ENCODE measurements around the gene PIRT.

The PIRT gene

GRCh38 chr17:10785295-10785694 lies 52.6 kb downstream of the PIRT start:
- Histone ChIP-seq H2BK5ac (ENCODE audit: low read depth, low read length, poor library complexity, severe bottlenecking) (no peak overlapping the region), H3K9ac (ENCODE audit: low read length) (no peak overlapping the region), H3K18ac (ENCODE audit: low read depth in 1 of 2, low read length in 2 of 2) (no peak overlapping the region), H3K4ac (ENCODE audit: low read depth in 1 of 2, low read length in 2 of 2) (no peak overlapping the region), H2BK12ac (ENCODE audit: low read length in 2 of 2) (no peak overlapping the region), H3K9me3 (ENCODE audit: control insufficient read depth, low read length) (peaks cover 3% of the 10 kb centered on the region), H2AFZ (ENCODE audit: low read depth, low read length) (no peak overlapping the region), H3K36me3 (ENCODE audit: control insufficient read depth in 1 of 2, insufficient read depth in 2 of 2, low read depth in 1 of 2, low read length in 2 of 2) (no peaks in the 10 kb centered on the region), H3K4me1 (ENCODE audit: control insufficient read depth, insufficient read depth, low read depth, low read length) (no peaks in the 10 kb centered on the region), H3K4me3 (ENCODE audit: insufficient read depth in 1 of 2, low read depth in 1 of 2, low read length in 2 of 2) (no peak overlapping the region), H3K4me2 (ENCODE audit: low read length, poor library complexity, severe bottlenecking) (no peak overlapping the region), H3K27ac (ENCODE audit: low read length, poor library complexity, severe bottlenecking) (no peak overlapping the region), H3K14ac (ENCODE audit: low read length in 2 of 2) (no peak overlapping the region), H3K23ac (ENCODE audit: low read length in 2 of 2) (no peak overlapping the region), H3K27me3 (ENCODE audit: control insufficient read depth in 1 of 2, insufficient read depth in 1 of 2, low read length in 2 of 2) (no peaks in the 10 kb centered on the region), H2BK120ac (ENCODE audit: low read depth, low read length) (no peak overlapping the region), H2AK5ac (ENCODE audit: low read length, severe bottlenecking) (no peak overlapping the region), H4K8ac (ENCODE audit: low read length) (no peak overlapping the region), H2BK15ac (ENCODE audit: low read depth, poor library complexity, severe bottlenecking) (no peak overlapping the region), H4K91ac (ENCODE audit: low read length) (no peak overlapping the region), H3K79me1 (replicated peaks; ENCODE audit: low read length, poor library complexity, severe bottlenecking) (no peaks in the 10 kb centered on the region)
- 71% methylated on average over 1 of the region's 2 CpGs for WGBS
- DNase-seq: no peak

DNA sequence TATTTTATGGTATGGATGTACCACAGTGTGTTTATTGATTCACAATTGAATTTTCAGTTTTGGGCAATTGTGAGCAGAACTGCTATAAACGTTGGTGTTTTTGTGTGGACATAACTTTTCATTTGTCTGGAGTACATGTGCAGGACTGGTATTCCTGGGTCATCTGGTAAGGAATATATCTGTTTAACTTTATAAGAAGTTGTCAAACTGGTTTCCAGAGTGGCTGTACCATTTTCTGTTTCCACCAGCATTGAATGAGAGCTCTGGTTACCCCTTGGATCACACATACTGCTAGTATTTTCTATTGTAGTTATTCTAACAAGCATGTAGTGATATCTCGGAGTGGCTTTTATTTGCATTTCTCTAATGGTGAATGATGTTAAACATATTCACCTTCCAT lies 58.3 kb downstream of the PIRT start:
- H3K9me3 ChIP-seq (ENCODE audit: control insufficient read depth, low read length): peaks cover 7% of the 10 kb centered on the region
- no peak for DNase-seq
- no peak overlapping the region for H3K9ac ChIP-seq (ENCODE audit: low read length)
- no peaks in the 10 kb centered on the region for H3K27me3 ChIP-seq (ENCODE audit: control insufficient read depth in 1 of 2, insufficient read depth in 1 of 2, low read length in 2 of 2)
- no peaks in the 10 kb centered on the region for H3K36me3 ChIP-seq (ENCODE audit: control insufficient read depth in 1 of 2, insufficient read depth in 2 of 2, low read depth in 1 of 2, low read length in 2 of 2)
- H2BK12ac ChIP-seq (ENCODE audit: low read length in 2 of 2): no peak overlapping the region
- H4K91ac ChIP-seq (ENCODE audit: low read length): no peak overlapping the region
- no peak overlapping the region for H2BK15ac ChIP-seq (ENCODE audit: low read depth, poor library complexity, severe bottlenecking)
- no peak overlapping the region for H3K4me3 ChIP-seq (ENCODE audit: insufficient read depth in 1 of 2, low read depth in 1 of 2, low read length in 2 of 2)
- H4K8ac ChIP-seq (ENCODE audit: low read length): no peak overlapping the region
- no peak overlapping the region for H3K23ac ChIP-seq (ENCODE audit: low read length in 2 of 2)
- no peak overlapping the region for H3K4me2 ChIP-seq (ENCODE audit: low read length, poor library complexity, severe bottlenecking)
- H3K14ac ChIP-seq (ENCODE audit: low read length in 2 of 2): no peak overlapping the region
- H3K27ac ChIP-seq (ENCODE audit: low read length, poor library complexity, severe bottlenecking): no peak overlapping the region
- 52% methylated on average over 1 of the region's 2 CpGs for WGBS
- H2BK5ac ChIP-seq (ENCODE audit: low read depth, low read length, poor library complexity, severe bottlenecking): no peak overlapping the region
- H3K4ac ChIP-seq (ENCODE audit: low read depth in 1 of 2, low read length in 2 of 2): no peak overlapping the region
- no peak overlapping the region for H2AFZ ChIP-seq (ENCODE audit: low read depth, low read length)
- no peaks in the 10 kb centered on the region for H3K79me1 ChIP-seq (replicated peaks; ENCODE audit: low read length, poor library complexity, severe bottlenecking)
- no peaks in the 10 kb centered on the region for H3K4me1 ChIP-seq (ENCODE audit: control insufficient read depth, insufficient read depth, low read depth, low read length)
- H2BK120ac ChIP-seq (ENCODE audit: low read depth, low read length): no peak overlapping the region
- no peak overlapping the region for H3K18ac ChIP-seq (ENCODE audit: low read depth in 1 of 2, low read length in 2 of 2)
- H2AK5ac ChIP-seq (ENCODE audit: low read length, severe bottlenecking): no peak overlapping the region

- no peak overlapping the region for H3K4ac ChIP-seq (ENCODE audit: low read depth in 1 of 2, low read length in 2 of 2)
- H2AFZ ChIP-seq (ENCODE audit: low read depth, low read length): no peak overlapping the region
- H3K4me1 ChIP-seq (ENCODE audit: control insufficient read depth, insufficient read depth, low read depth, low read length): no peaks in the 10 kb centered on the region
- no peak overlapping the region for H3K18ac ChIP-seq (ENCODE audit: low read depth in 1 of 2, low read length in 2 of 2)
- no peak overlapping the region for H2BK5ac ChIP-seq (ENCODE audit: low read depth, low read length, poor library complexity, severe bottlenecking)
- no peak overlapping the region for H4K8ac ChIP-seq (ENCODE audit: low read length)
- H2BK12ac ChIP-seq (ENCODE audit: low read length in 2 of 2): no peak overlapping the region
- H3K79me1 ChIP-seq (replicated peaks; ENCODE audit: low read length, poor library complexity, severe bottlenecking): no peaks in the 10 kb centered on the region
- H2AK5ac ChIP-seq (ENCODE audit: low read length, severe bottlenecking): no peak overlapping the region
- H2BK120ac ChIP-seq (ENCODE audit: low read depth, low read length): no peak overlapping the region
- H4K91ac ChIP-seq (ENCODE audit: low read length): no peak overlapping the region
- no peak overlapping the region for H3K9ac ChIP-seq (ENCODE audit: low read length)
- H3K36me3 ChIP-seq (ENCODE audit: control insufficient read depth in 1 of 2, insufficient read depth in 2 of 2, low read depth in 1 of 2, low read length in 2 of 2): no peaks in the 10 kb centered on the region
- H3K23ac ChIP-seq (ENCODE audit: low read length in 2 of 2): no peak overlapping the region
- no peak overlapping the region for H3K4me3 ChIP-seq (ENCODE audit: insufficient read depth in 1 of 2, low read depth in 1 of 2, low read length in 2 of 2)
- peaks cover 7% of the 10 kb centered on the region for H3K9me3 ChIP-seq (ENCODE audit: control insufficient read depth, low read length)
- no peaks in the 10 kb centered on the region for H3K27me3 ChIP-seq (ENCODE audit: control insufficient read depth in 1 of 2, insufficient read depth in 1 of 2, low read length in 2 of 2)
- H3K27ac ChIP-seq (ENCODE audit: low read length, poor library complexity, severe bottlenecking): no peak overlapping the region
- no peak for DNase-seq
- H2BK15ac ChIP-seq (ENCODE audit: low read depth, poor library complexity, severe bottlenecking): no peak overlapping the region
- no peak overlapping the region for H3K14ac ChIP-seq (ENCODE audit: low read length in 2 of 2)
- no peak overlapping the region for H3K4me2 ChIP-seq (ENCODE audit: low read length, poor library complexity, severe bottlenecking)
- 73% methylated on average over 5 of the region's 6 CpGs for WGBS
Observed at GRCh38 chr17:10777890-10778289, 60.0 kb downstream of the PIRT start.

DNA sequence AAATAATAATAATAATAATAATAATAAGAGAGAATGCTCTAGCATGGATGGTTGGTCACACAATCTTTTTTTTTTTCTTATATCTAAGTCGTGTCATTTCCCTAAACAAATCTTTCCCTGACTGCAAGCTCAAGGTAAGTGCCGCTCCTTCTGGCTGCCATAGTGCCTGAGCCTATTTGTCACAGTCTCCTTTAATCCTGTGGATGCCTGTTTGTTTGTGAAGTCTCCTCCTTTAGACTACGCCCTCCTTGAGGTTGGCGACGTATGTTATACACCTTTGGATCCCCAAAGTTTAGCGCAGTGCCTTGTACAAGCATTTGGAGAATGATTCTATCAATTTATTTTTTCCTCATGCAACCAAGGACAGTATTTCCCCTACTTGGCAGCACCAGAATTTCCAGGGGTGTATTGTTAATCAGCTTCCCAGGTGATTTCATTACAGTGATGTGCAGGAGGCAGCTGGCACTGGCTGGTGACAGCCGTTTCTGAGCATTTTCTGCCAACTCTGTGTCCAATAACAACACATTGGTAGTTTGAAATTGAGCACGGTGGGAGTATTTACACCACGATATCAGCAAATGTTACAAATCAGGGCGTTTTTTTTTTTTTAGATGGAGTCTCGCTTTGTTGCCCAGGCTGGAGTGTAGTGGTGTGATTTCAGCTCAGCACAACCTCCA lies 60.6 kb downstream of the PIRT start:
- Histone ChIP-seq H2BK15ac (ENCODE audit: low read depth, poor library complexity, severe bottlenecking) (no peak overlapping the region), H3K4me3 (ENCODE audit: insufficient read depth in 1 of 2, low read depth in 1 of 2, low read length in 2 of 2) (no peak overlapping the region), H2BK120ac (ENCODE audit: low read depth, low read length) (no peak overlapping the region), H3K9me3 (ENCODE audit: control insufficient read depth, low read length) (peaks cover 6% of the 10 kb centered on the region), H4K8ac (ENCODE audit: low read length) (no peak overlapping the region), H3K18ac (ENCODE audit: low read depth in 1 of 2, low read length in 2 of 2) (no peak overlapping the region), H2AK5ac (ENCODE audit: low read length, severe bottlenecking) (no peak overlapping the region), H3K9ac (ENCODE audit: low read length) (no peak overlapping the region), H2BK12ac (ENCODE audit: low read length in 2 of 2) (no peak overlapping the region), H3K4ac (ENCODE audit: low read depth in 1 of 2, low read length in 2 of 2) (no peak overlapping the region), H4K91ac (ENCODE audit: low read length) (no peak overlapping the region), H3K4me1 (ENCODE audit: control insufficient read depth, insufficient read depth, low read depth, low read length) (no peaks in the 10 kb centered on the region), H2BK5ac (ENCODE audit: low read depth, low read length, poor library complexity, severe bottlenecking) (no peak overlapping the region), H3K27me3 (ENCODE audit: control insufficient read depth in 1 of 2, insufficient read depth in 1 of 2, low read length in 2 of 2) (no peaks in the 10 kb centered on the region), H3K36me3 (ENCODE audit: control insufficient read depth in 1 of 2, insufficient read depth in 2 of 2, low read depth in 1 of 2, low read length in 2 of 2) (no peaks in the 10 kb centered on the region), H3K23ac (ENCODE audit: low read length in 2 of 2) (no peak overlapping the region), H3K4me2 (ENCODE audit: low read length, poor library complexity, severe bottlenecking) (peak overlapping the region; percentile 34), H3K27ac (ENCODE audit: low read length, poor library complexity, severe bottlenecking) (no peak overlapping the region), H2AFZ (ENCODE audit: low read depth, low read length) (no peak overlapping the region), H3K14ac (ENCODE audit: low read length in 2 of 2) (no peak overlapping the region), H3K79me1 (replicated peaks; ENCODE audit: low read length, poor library complexity, severe bottlenecking) (no peaks in the 10 kb centered on the region)
- 89% methylated on average over 9 of the region's 11 CpGs for WGBS
- DNase-seq: no peak
